RKO (cell line): ENCODE data around the gene PITPNM3.
A peak's percentile ranks its signal among the peaks of the same experiment; 100 is the strongest.

Experiments
- DNase-seq: peaks from one replicate; pipeline ENCODE4 v3.0.0-alpha.2; 2016; ENCODE audit warnings: low spot score

The PITPNM3 gene

GRCh38 chr17:6479622-6480302 is 76.6 kb downstream of the PITPNM3 start:
- no peak for DNase-seq

GRCh38 chr17:6478486-6478885 is 77.9 kb downstream of the PITPNM3 start:
- DNase-seq: no peak

- no peak for DNase-seq
Observed at GRCh38 chr17:6477831-6478383, 78.4 kb downstream of the PITPNM3 start.

- DNase-seq: no peak
Observed at GRCh38 chr17:6476810-6477179, 79.6 kb downstream of the PITPNM3 start.

- no peak for DNase-seq
Observed at GRCh38 chr17:6476076-6476809, 80.1 kb downstream of the PITPNM3 start.

GRCh38 chr17:6475411-6475810 is 80.9 kb downstream of the PITPNM3 start:
- DNase-seq: no peak

- no peak for DNase-seq
Observed at GRCh38 chr17:6474906-6475305, 81.4 kb downstream of the PITPNM3 start.

- DNase-seq: no peak
Observed at GRCh38 chr17:6474376-6474775, 82.0 kb downstream of the PITPNM3 start.

- DNase-seq: peak; percentile 67
Observed at GRCh38 chr17:6473128-6473767, 83.1 kb downstream of the PITPNM3 start.

- no peak for DNase-seq
Observed at GRCh38 chr17:6472517-6472916, 83.8 kb downstream of the PITPNM3 start.

GRCh38 chr17:6471531-6472465 is 84.6 kb downstream of the PITPNM3 start:
- DNase-seq: peak; percentile 12

- DNase-seq: no peak
Observed at GRCh38 chr17:6470751-6471521, 85.4 kb downstream of the PITPNM3 start.

GRCh38 chr17:6470146-6470718 is 86.1 kb downstream of the PITPNM3 start:
- no peak for DNase-seq

GRCh38 chr17:6468051-6468790 is 88.1 kb downstream of the PITPNM3 start:
- no peak for DNase-seq

GRCh38 chr17:6467567-6467966 is 88.8 kb downstream of the PITPNM3 start:
- no peak for DNase-seq

- no peak for DNase-seq
Observed at GRCh38 chr17:6465206-6466003, 91.0 kb downstream of the PITPNM3 start.

GRCh38 chr17:6464446-6465041 is 91.8 kb downstream of the PITPNM3 start:
- no peak for DNase-seq

GRCh38 chr17:6463616-6464445 is 92.5 kb downstream of the PITPNM3 start:
- no peak for DNase-seq
